Panc1 (cell line): ENCODE measurements around the gene PTGER4. TPM values are rescaled to one million over a fixed set of nuclear protein-coding genes. Genes with fewer than 3 reads are reported as not detected.
"Not testable (repeated sequence)": the region's sequence is repeated elsewhere in the genome, so short reads cannot be mapped to it uniquely, and the experiment has no call there.

Experiments
- ATAC-seq: fragments of 200-7000 bp; cut with Tn5 transposase; 2 replicates; pipeline ENCODE4 v1.9.1; 2020; ENCODE audit warnings: mild to moderate bottlenecking, moderate library complexity
- BruUV-seq: library from RNA; stranded (reverse); fragments of 400-500 nt; replicated peaks from 2 replicates; lab custom pipeline; 2021; lab: Mats Ljungman, UMichigan
- CTCF ChIA-PET: fragments of 300-600 bp; sonication (Branson Sonifier 250); formaldehyde crosslinking; loops from one replicate; lab custom pipeline; 2022; ENCODE audit warnings: antibody characterized with exemption; lab: Charles Lee
- POLR2A ChIA-PET: fragments of 300-600 bp; sonication (Branson Sonifier 250); formaldehyde crosslinking; loops from one replicate; lab custom pipeline; 2022; ENCODE audit warnings: antibody characterized with exemption; lab: Charles Lee
- DNase-seq: peaks from one replicate; pipeline ENCODE4 v3.0.0-alpha.2; 2010; ENCODE audit warnings: low read depth, low spot score
- H3K27ac ChIP-seq: 2 replicates; pipeline ENCODE4 v1.5.1; 2011; ENCODE audit warnings: mild to moderate bottlenecking, low read length, inconsistent platforms
- H3K27me3 ChIP-seq: fragments of 200-500 bp; sonication (Bioruptor generic); 2 replicates; pipeline ENCODE4 v1.6.0; 2014; ENCODE audit warnings: low read length, inconsistent platforms; ENCODE audit not compliant: control insufficient read depth, insufficient read depth
- H3K36me3 ChIP-seq: fragments of 200-500 bp; sonication (Bioruptor generic); 2 replicates; pipeline ENCODE4 v1.5.1; 2014; ENCODE audit warnings: inconsistent platforms, mild to moderate bottlenecking, low read length, moderate library complexity; ENCODE audit not compliant: control insufficient read depth, insufficient read depth
- H3K4me1 ChIP-seq: 2 replicates; pipeline ENCODE4 v1.5.1; 2011; ENCODE audit warnings: inconsistent platforms, mild to moderate bottlenecking, low read length, moderate library complexity; ENCODE audit not compliant: control insufficient read depth, insufficient read depth
- H3K4me3 ChIP-seq, 2 experiments: 2 replicates each; pipeline ENCODE4 v1.5.1; 2011 to 2012; ENCODE audit warnings: low read depth in 2 of 2, low read length in 2 of 2, mild to moderate bottlenecking in 2 of 2, inconsistent platforms in 1 of 2, moderate library complexity in 1 of 2
- H3K9me3 ChIP-seq: fragments of 200-500 bp; sonication (Bioruptor generic); 2 replicates; pipeline ENCODE4 v1.5.1; 2014; ENCODE audit warnings: low read depth, mild to moderate bottlenecking, inconsistent platforms, low read length, moderate library complexity; ENCODE audit not compliant: control insufficient read depth, insufficient read depth
- POLR2AphosphoS5 ChIP-seq: IDR thresholded peaks from 2 replicates; pipeline ENCODE4 v1.6.1; 2012; ENCODE audit warnings: mild to moderate bottlenecking, low read depth, low read length, moderate library complexity
- SIN3A ChIP-seq: IDR thresholded peaks from 2 replicates; pipeline ENCODE4 v1.6.1; 2012; ENCODE audit warnings: low read depth, mild to moderate bottlenecking, low read length, moderate library complexity, borderline replicate concordance; ENCODE audit not compliant: insufficient read depth
- TCF7L2 ChIP-seq: IDR thresholded peaks from 2 replicates; pipeline ENCODE4 v1.6.1; 2011; ENCODE audit warnings: mild to moderate bottlenecking, low read depth, low read length, inconsistent platforms
- in situ Hi-C: cut with HindIII; loops from 2 replicates; pipeline ENCODE4 v1.10.0; 2016; ENCODE audit warnings: low sequenced_read_pairs, low pct_unique_long_range_greater_than_20kb
- intact Hi-C: fragments of 100-400 bp; cut with micrococcal nuclease; formaldehyde crosslinking; loops from one replicate; pipeline ENCODE4 v1.10.0; 2022; ENCODE audit not compliant: unreplicated experiment
- total RNA-seq: library from RNA; stranded (reverse); gene quantifications from one replicate; pipeline ENCODE4 v1.2.1, GENCODE V29; 2021; ENCODE audit not compliant: unreplicated experiment
- TF ChIP-seq, protein P1 (sequence below): fragments of 450-650 bp; IDR thresholded peaks from 2 replicates; pipeline ENCODE4 v1.5.1; 2017; ENCODE audit warnings: mild to moderate bottlenecking
- TF ChIP-seq, protein P2 (sequence below), 2 experiments: IDR thresholded peaks; 2 replicates each; pipeline ENCODE4 v1.6.1; 2011 to 2012; ENCODE audit warnings: low read depth in 2 of 2, control low read depth in 1 of 2, low read length in 1 of 2, mild to moderate bottlenecking in 1 of 2, moderate library complexity in 1 of 2; ENCODE audit not compliant: insufficient read depth in 1 of 2

The PTGER4 gene
- total RNA-seq, 1 experiment from 2014 or later: 20.0 TPM

DNA sequence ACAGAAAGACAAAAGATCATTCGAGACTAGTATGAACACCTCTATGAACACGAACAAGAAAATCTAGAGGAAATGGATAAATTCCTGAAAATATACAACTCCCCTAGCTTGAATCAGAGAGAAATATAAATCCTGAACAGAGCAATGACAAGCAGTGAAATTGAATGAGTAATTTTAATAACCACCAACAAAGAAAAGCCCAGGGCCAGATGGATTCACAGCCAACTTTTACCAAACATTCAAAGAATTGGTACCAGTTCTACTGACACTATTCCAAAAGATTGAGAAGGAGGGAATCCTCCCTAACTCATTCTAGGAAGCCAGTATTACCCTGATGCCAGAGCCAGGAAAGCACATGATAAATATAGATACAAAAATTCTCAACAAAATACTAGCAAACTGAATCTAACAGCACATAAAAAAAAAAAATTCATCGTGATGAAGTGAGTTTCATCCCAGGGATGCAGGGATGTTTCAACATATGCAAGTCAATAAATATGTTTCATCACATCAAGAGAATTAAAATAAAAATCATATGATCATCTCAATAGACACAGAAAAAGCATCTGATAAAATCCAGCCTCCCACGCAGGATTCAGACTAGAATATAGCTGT, 25.2 kb upstream of the PTGER4 start:
- intact Hi-C loops: no loop called here
- ChIA-PET CTCF (no interaction called here), POLR2A (interaction anchor here (0.6 kb wide), 1 partner anchor 298 kb away, joined by 5 read pairs; no protein-coding TSS in a partner anchor)
- no peaks in the 10 kb centered on the region for H3K9me3 ChIP-seq
- BruUV-seq: no TSS peak
- no peak overlapping the region for H3K4me3 ChIP-seq
- H3K27ac ChIP-seq: no peak overlapping the region
- in situ Hi-C loops: no loop called here
- TF ChIP-seq POLR2AphosphoS5 (no peak), TCF7L2 (no peak), SIN3A (no peak)
- TF ChIP-seq, protein P1, sequence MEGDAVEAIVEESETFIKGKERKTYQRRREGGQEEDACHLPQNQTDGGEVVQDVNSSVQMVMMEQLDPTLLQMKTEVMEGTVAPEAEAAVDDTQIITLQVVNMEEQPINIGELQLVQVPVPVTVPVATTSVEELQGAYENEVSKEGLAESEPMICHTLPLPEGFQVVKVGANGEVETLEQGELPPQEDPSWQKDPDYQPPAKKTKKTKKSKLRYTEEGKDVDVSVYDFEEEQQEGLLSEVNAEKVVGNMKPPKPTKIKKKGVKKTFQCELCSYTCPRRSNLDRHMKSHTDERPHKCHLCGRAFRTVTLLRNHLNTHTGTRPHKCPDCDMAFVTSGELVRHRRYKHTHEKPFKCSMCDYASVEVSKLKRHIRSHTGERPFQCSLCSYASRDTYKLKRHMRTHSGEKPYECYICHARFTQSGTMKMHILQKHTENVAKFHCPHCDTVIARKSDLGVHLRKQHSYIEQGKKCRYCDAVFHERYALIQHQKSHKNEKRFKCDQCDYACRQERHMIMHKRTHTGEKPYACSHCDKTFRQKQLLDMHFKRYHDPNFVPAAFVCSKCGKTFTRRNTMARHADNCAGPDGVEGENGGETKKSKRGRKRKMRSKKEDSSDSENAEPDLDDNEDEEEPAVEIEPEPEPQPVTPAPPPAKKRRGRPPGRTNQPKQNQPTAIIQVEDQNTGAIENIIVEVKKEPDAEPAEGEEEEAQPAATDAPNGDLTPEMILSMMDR: no peak
- TF ChIP-seq, protein P2, sequence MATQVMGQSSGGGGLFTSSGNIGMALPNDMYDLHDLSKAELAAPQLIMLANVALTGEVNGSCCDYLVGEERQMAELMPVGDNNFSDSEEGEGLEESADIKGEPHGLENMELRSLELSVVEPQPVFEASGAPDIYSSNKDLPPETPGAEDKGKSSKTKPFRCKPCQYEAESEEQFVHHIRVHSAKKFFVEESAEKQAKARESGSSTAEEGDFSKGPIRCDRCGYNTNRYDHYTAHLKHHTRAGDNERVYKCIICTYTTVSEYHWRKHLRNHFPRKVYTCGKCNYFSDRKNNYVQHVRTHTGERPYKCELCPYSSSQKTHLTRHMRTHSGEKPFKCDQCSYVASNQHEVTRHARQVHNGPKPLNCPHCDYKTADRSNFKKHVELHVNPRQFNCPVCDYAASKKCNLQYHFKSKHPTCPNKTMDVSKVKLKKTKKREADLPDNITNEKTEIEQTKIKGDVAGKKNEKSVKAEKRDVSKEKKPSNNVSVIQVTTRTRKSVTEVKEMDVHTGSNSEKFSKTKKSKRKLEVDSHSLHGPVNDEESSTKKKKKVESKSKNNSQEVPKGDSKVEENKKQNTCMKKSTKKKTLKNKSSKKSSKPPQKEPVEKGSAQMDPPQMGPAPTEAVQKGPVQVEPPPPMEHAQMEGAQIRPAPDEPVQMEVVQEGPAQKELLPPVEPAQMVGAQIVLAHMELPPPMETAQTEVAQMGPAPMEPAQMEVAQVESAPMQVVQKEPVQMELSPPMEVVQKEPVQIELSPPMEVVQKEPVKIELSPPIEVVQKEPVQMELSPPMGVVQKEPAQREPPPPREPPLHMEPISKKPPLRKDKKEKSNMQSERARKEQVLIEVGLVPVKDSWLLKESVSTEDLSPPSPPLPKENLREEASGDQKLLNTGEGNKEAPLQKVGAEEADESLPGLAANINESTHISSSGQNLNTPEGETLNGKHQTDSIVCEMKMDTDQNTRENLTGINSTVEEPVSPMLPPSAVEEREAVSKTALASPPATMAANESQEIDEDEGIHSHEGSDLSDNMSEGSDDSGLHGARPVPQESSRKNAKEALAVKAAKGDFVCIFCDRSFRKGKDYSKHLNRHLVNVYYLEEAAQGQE (IDR thresholded peaks at IDR 0.05; ENCODE audit: insufficient read depth in 1 of 2, low read depth in 2 of 2, low read length in 1 of 2): no peak
- no peaks in the 10 kb centered on the region for H3K4me1 ChIP-seq
- H3K36me3 ChIP-seq: no peaks in the 10 kb centered on the region
- DNase-seq (no peak), ATAC-seq (no peak)
- no peaks in the 10 kb centered on the region for H3K27me3 ChIP-seq

DNA sequence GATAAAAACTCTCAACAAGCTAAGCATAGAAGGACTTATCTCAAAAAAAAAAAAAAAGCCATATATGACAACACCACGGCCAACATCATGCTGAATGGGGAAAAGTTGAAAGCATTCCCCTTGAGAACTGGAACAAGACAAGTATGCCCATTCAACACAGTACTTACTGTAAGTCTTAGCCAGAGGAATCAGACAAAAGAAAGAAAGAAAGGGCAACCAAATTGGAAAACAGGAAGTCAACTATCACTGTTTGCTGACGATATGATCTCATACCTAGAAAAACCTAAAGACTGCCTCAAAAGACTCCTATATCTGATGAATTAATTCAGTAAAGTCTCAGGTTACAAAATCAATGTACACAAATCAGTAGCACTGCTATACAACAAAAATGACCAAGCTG, 24.6 kb upstream of the PTGER4 start:
- Histone ChIP-seq H3K27me3 (no peaks in the 10 kb centered on the region), H3K4me1 (no peaks in the 10 kb centered on the region), H3K36me3 (no peaks in the 10 kb centered on the region), H3K4me3 (no peak overlapping the region), H3K9me3 (no peaks in the 10 kb centered on the region), H3K27ac (no peak overlapping the region)
- ChIA-PET CTCF (no interaction called here), POLR2A (interaction anchor here (0.6 kb wide), 1 partner anchor 299 kb away, joined by 5 read pairs; no protein-coding TSS in a partner anchor)
- intact Hi-C loops (no loop called here), in situ Hi-C loops (no loop called here)
- TF ChIP-seq, protein P1: no peak
- TF ChIP-seq, protein P2 (IDR thresholded peaks at IDR 0.05; ENCODE audit: insufficient read depth in 1 of 2, low read depth in 2 of 2, low read length in 1 of 2): no peak
- TF ChIP-seq POLR2AphosphoS5 (no peak), TCF7L2 (no peak), SIN3A (no peak)
- BruUV-seq: no TSS peak
- no peak for DNase-seq
- no peak for ATAC-seq

DNA sequence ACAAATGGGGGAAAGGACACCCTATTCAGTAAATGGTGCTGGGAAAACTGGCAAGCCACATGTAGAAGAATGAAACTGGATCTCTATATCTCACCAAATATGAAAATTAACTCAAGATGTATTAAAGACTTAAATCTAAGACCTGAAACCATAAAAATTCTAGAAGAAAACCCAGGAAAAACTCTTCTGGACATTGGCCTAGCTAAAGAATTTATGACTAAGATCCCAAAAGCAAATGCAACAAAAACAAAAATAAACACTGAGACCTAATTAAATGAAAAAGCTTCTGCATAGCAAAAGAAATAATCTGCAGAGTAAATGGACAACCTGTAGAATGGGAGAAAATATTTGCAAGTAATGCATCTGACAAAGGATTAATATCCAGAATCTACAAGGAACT, 23.6 kb upstream of the PTGER4 start:
- in situ Hi-C loops, H3K4me1 ChIP-seq, H3K36me3 ChIP-seq, H3K27me3 ChIP-seq, CTCF ChIA-PET, POLR2A ChIA-PET, ATAC-seq, BruUV-seq, intact Hi-C loops, DNase-seq, H3K27ac ChIP-seq, H3K4me3 ChIP-seq, H3K9me3 ChIP-seq: not testable (repeated sequence)
